HCT116 (cell line): ENCODE measurements around the gene RIT2. TPM values are rescaled to one million over a fixed set of nuclear protein-coding genes. Genes with fewer than 3 reads are reported as not detected.
"Not testable (repeated sequence)": the region's sequence is repeated elsewhere in the genome, so short reads cannot be mapped to it uniquely, and the experiment has no call there.

Source experiments
- ATAC-seq: fragments of 200-7000 bp; cut with Tn5 transposase; 2 replicates; pipeline ENCODE4 v1.9.1; 2020; ENCODE audit warnings: mild to moderate bottlenecking, moderate library complexity
- BruUV-seq: library from RNA; stranded (reverse); fragments of 400-500 nt; replicated peaks from 2 replicates; lab custom pipeline; 2021; lab: Mats Ljungman, UMichigan
- CTCF ChIA-PET: fragments of 300-600 bp; sonication (Branson Sonifier 250); formaldehyde crosslinking; loops from one replicate; lab custom pipeline; 2021; ENCODE audit warnings: antibody characterized with exemption; lab: Charles Lee
- POLR2A ChIA-PET: fragments of 300-600, 350-600 bp; sonication (Branson Sonifier 250); formaldehyde crosslinking; loops from one replicate; lab custom pipeline; 2021; ENCODE audit warnings: antibody characterized with exemption; lab: Charles Lee
- RAD21 ChIA-PET, 2 experiments: fragments of 300-600 bp; sonication (Branson Sonifier 250); formaldehyde crosslinking; loops; one replicate each; lab custom pipeline; 2023; ENCODE audit warnings: low total read pairs in 2 of 2; ENCODE audit not compliant: uncharacterized antibody in 2 of 2, unreplicated experiment in 2 of 2, low non-redundant PET in 1 of 2; lab: Charles Lee
- DNase-seq: peaks from one replicate; pipeline ENCODE4 v3.0.0-alpha.2; 2010; ENCODE audit warnings: low read depth, low spot score
- H2AFZ ChIP-seq: fragments of 200-600 bp; shearing (Covaris generic), sonication (generic); 2 replicates; pipeline ENCODE4 v1.6.1; 2017; ENCODE audit warnings: low read depth, mixed run types, mixed read lengths, antibody characterized with exemption, low read length; ENCODE audit not compliant: poor library complexity, severe bottlenecking
- H3K27ac ChIP-seq: 2 replicates; pipeline ENCODE4 v1.5.1; 2012; ENCODE audit warnings: low read depth, low read length
- H3K27me3 ChIP-seq: fragments of 200-600 bp; sonication (generic); 2 replicates; pipeline ENCODE4 v1.6.1; 2016; ENCODE audit warnings: mixed run types, low read length, mixed read lengths; ENCODE audit not compliant: insufficient read depth
- H3K36me3 ChIP-seq, 2 experiments: fragments of 200-500 bp in 1 of 2; fragments of 200-600 bp in 1 of 2; sonication (Bioruptor generic) in 1 of 2; sonication (generic) in 1 of 2; 2 replicates each; pipeline versions ENCODE4 v1.5.1 to v1.6.1; 2014 to 2016; ENCODE audit warnings: low read length in 2 of 2, inconsistent platforms in 1 of 2, mixed read lengths in 1 of 2, mixed run types in 1 of 2; ENCODE audit not compliant: insufficient read depth in 2 of 2, control insufficient read depth in 1 of 2
- H3K4me1 ChIP-seq, 2 experiments: fragments of 200-600 bp in 1 of 2; sonication (generic) in 1 of 2; 2 replicates each; pipeline versions ENCODE4 v1.5.1 to v1.6.1; 2012 to 2017; ENCODE audit warnings: low read length in 2 of 2, inconsistent platforms in 1 of 2, mild to moderate bottlenecking in 1 of 2, mixed read lengths in 1 of 2, mixed run types in 1 of 2, moderate library complexity in 1 of 2; ENCODE audit not compliant: insufficient read depth in 2 of 2, control insufficient read depth in 1 of 2
- H3K4me2 ChIP-seq: fragments of 200-600 bp; sonication (generic); 2 replicates; pipeline ENCODE4 v1.6.1; 2017; ENCODE audit warnings: mixed run types, low read length, mixed read lengths
- H3K4me3 ChIP-seq, 2 experiments: fragments of 200-600 bp in 1 of 2; sonication (generic) in 1 of 2; replicated peaks in 1 of 2; 2 replicates each; pipeline ENCODE4 v1.5.1; 2011 to 2016; ENCODE audit warnings: low read length in 2 of 2, control low read depth in 1 of 2, low read depth in 1 of 2, mild to moderate bottlenecking in 1 of 2, mixed read lengths in 1 of 2, mixed run types in 1 of 2
- H3K79me2 ChIP-seq: fragments of 200-600 bp; sonication (generic); 2 replicates; pipeline ENCODE4 v1.6.1; 2017; ENCODE audit warnings: mild to moderate bottlenecking, mixed run types, low read length, moderate library complexity, mixed read lengths; ENCODE audit not compliant: insufficient read depth
- H3K9ac ChIP-seq: fragments of 200-600 bp; sonication (generic); 2 replicates; pipeline ENCODE4 v1.6.1; 2016; ENCODE audit warnings: low read length, mixed read lengths
- H3K9me2 ChIP-seq: fragments of 200-600 bp; sonication (generic), shearing (Covaris generic); 2 replicates; pipeline ENCODE4 v1.6.1; 2017; ENCODE audit warnings: mixed run types, mild to moderate bottlenecking, moderate library complexity; ENCODE audit not compliant: insufficient read depth
- H3K9me3 ChIP-seq, 2 experiments: fragments of 200-500 bp in 1 of 2; fragments of 200-600 bp in 1 of 2; sonication (Bioruptor generic) in 1 of 2; sonication (generic) in 1 of 2; 2 replicates each; pipeline ENCODE4 v1.6.1; 2014 to 2017; ENCODE audit warnings: low read length in 2 of 2, mixed read lengths in 2 of 2, inconsistent platforms in 1 of 2, low read depth in 1 of 2, mild to moderate bottlenecking in 1 of 2, mixed run types in 1 of 2, moderate library complexity in 1 of 2; ENCODE audit not compliant: control insufficient read depth in 1 of 2, insufficient read depth in 1 of 2
- H4K20me1 ChIP-seq: fragments of 200-600 bp; sonication (generic), shearing (Covaris generic); 2 replicates; pipeline ENCODE4 v1.6.1; 2017; ENCODE audit warnings: mixed run types, mild to moderate bottlenecking, moderate library complexity; ENCODE audit not compliant: insufficient read depth
- CEBPB ChIP-seq: IDR thresholded peaks from 2 replicates; pipeline ENCODE4 v1.6.1; 2012; ENCODE audit warnings: low read depth
- YY1 ChIP-seq: IDR thresholded peaks from 2 replicates; pipeline ENCODE4 v1.6.1; 2011; ENCODE audit warnings: low read length, low read depth, moderate library complexity, mild to moderate bottlenecking; ENCODE audit not compliant: insufficient replicate concordance; ENCODE audit errors: extremely low read depth
- intact Hi-C: fragments of 100-400 bp; cut with micrococcal nuclease; formaldehyde crosslinking; loops from 2 replicates; pipeline ENCODE4 v1.10.0; 2022
- total RNA-seq: library from RNA; stranded (reverse); gene quantifications from one replicate; pipeline ENCODE4 v1.2.1, GENCODE V29; 2021; ENCODE audit not compliant: unreplicated experiment

The RIT2 gene
- total RNA-seq, 1 experiment from 2014 or later: not detected

- RAD21 ChIA-PET: no interaction called here
- intact Hi-C loops: no loop called here
- Histone ChIP-seq H3K27ac (no peak overlapping the region), H3K79me2 (no peaks in the 10 kb centered on the region), H3K36me3 (no peaks in the 10 kb centered on the region), H3K9ac (no peak overlapping the region), H3K4me2 (no peak overlapping the region), H3K4me1 (no peaks in the 10 kb centered on the region), H3K27me3 (no peaks in the 10 kb centered on the region), H3K4me3 (no peak overlapping the region), H3K9me2 (no peaks in the 10 kb centered on the region), H2AFZ (no peak overlapping the region), H4K20me1 (no peaks in the 10 kb centered on the region), H3K9me3 (peaks cover 5 to 15% of the 10 kb centered on the region in 2 experiments; a peak in 2 of 4 replicates)
- CTCF ChIA-PET: no interaction called here
- TF ChIP-seq YY1: no peak
- TF ChIP-seq CEBPB: no peak
- DNase-seq (no peak), ATAC-seq (no peak)
- no TSS peak for BruUV-seq
- POLR2A ChIA-PET: no interaction called here
Observed at GRCh38 chr18:42798606-42799170, 316.8 kb downstream of the RIT2 start.

DNA sequence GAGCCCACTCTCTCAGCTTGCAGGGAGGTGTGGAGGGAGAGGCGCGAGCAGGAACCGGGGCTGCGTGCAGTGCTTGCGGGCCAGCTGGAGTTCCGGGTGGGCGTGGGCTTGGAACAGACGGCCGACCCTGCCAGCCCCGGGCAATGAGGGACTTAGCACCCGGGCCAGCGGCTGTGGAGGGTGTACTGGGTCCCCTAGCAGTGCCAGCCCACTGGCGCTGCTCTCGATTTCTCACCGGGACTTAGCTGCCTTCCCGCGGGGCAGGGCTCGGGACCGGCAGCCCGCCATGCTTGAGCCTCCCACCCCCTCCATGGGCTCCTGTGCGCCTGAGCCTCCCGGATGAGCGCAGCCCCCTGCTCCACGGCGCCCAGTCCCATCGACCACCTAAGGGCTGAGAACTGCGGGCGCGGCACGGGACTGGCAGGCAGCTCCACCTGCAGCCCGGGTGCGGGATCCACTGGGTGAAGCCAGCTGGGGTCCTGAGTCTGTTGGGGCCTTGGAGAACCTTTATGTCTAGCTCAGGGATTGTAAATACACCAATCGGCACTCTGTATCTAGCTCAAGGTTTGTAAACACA, 320.2 kb downstream of the RIT2 start:
- H3K4me1 ChIP-seq, H3K4me3 ChIP-seq, H4K20me1 ChIP-seq, H3K27ac ChIP-seq, H3K9me2 ChIP-seq, BruUV-seq, ATAC-seq, H2AFZ ChIP-seq, H3K27me3 ChIP-seq, H3K9ac ChIP-seq, H3K36me3 ChIP-seq, intact Hi-C loops, DNase-seq, H3K4me2 ChIP-seq, H3K9me3 ChIP-seq, POLR2A ChIA-PET, CTCF ChIA-PET, H3K79me2 ChIP-seq, RAD21 ChIA-PET: not testable (repeated sequence)
